NCI-H187 (cell line): Measurements from ENCODE around the gene INPP5J.
"Not testable (repeated sequence)": the region's sequence is repeated elsewhere in the genome, so short reads cannot be mapped to it uniquely, and the experiment has no call there.

ENCODE experiments used
- DNase-seq, 2 experiments: peaks; one replicate each; lab custom pipeline; 2025; lab: John Stamatoyannopoulos, UW

Gene INPP5J

GRCh38 chr22:31100762-31101525, 21.8 kb upstream of the INPP5J start:
- DNase-seq = no peak

GRCh38 chr22:31102441-31103081, 20.2 kb upstream of the INPP5J start:
- no peak for DNase-seq

DNA sequence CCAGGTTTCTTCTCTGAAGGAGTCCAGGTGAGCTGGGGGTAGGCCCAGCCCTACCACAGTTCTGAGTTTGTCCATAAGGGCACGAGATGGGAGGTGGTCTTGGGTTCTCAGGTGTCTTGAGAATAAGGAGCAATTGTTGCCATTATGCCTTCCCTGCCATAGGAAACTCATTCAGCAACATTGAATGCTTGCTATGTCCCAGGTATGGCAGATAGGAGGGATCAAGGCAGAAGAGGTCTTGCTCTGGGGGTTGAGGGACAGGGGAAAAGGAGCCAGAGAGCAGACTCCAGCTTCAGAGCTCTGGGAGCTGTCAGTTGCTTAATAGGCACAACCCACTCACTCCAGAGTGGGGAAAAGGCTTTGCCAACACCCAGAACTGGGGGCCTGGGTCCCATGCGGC, 19.7 kb upstream of the INPP5J start:
- no peak for DNase-seq

- DNase-seq = no peak
Observed at GRCh38 chr22:31103899-31104694, 18.7 kb upstream of the INPP5J start.

DNA sequence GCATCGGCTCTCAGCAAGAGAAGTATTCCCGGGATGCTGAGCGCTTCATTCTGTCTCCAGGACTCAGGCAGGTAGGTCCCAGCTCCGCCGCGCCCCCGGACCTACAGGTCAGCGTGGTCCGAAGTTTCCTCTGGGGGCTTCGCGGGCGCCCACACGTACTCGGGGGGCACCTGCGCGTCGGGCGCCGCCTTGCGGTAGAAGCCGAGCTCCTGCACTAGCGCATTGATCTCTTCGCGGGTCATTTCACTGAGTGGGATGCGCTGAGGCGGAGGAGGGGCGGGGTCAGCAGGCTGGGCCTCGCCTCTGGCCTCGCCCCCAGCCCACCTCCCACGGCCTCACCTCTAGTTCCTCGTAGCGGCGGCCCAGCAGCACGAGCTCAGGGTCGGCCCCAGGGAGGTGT, 17.9 kb upstream of the INPP5J start:
- DNase-seq = no peak

GRCh38 chr22:31105282-31105929, 17.4 kb upstream of the INPP5J start:
- DNase-seq = no peak

DNA sequence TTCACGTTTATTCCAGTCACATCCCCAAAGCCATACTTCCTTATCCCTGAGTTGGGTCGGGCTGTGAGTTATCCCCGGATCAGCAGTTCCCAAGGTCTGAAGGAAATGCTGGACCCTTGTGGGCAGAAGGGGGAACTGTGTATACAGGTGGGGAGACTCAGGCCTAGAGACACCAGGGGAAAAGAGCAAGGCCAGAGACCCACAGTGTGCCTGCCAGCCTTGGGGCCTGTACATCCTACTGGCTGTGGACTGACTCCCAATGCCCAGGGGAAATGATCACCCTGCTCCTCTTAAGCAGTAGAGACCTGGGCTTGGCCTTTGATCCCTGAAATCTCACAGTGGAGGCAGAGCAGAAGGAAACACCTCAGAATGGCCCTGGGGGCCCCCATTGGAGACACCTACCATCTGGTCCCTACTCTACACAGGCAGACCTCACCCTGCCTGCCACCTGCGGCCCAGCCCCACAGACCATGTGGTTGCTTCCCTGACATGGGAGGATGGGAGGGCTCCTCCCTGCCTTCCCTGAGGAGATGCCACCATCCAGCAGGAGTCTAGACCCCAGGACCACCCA, 16.7 kb upstream of the INPP5J start:
- no peak for DNase-seq

- no peak for DNase-seq
Observed at GRCh38 chr22:31106731-31107177, 16.0 kb upstream of the INPP5J start.

DNA sequence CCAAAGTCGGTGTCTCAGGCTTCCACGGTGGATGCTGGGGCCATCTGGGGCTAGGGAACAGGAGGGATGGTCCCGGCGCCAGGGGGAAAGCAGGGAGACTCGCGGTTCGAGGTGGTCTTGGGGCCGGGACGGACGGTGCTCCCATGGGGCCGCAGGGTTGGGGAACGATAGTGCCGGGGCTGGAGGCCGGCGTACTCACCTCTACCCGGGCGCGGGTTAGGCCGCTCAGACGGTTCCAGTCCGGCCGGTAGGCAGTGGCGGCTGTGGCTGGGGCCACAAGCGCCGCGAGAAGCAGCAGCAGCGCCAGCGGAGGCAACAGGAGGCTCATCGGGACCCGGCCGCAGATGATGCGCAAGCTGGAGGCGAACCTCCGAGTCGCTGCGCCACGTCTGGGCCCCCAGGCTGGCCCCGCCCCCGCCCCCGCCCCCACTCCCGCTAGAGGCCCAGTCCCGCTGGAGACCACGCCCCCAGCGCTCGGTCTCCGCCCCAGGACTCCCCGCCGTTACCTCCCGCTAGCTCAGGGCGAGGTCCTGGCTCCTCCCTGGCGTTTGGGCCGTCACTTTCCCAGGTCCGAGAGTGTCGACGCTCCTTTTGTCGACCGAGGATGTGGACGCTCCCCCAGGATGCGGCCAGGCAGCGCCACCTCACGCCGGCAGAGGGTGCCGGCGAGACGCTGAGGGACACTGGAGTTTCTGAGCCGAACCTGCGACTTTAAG, 15.4 kb upstream of the INPP5J start, which contains the start of gene SELENOM:
Gene SELENOM (minus strand): TSS at position 391 of the 716 bp plus-strand sequence. CDS start 63 bp downstream, at position 328.
- DNase-seq = peak; percentile 48 to 72

- DNase-seq = no peak
Observed at GRCh38 chr22:31107894-31108218, 14.9 kb upstream of the INPP5J start.

GRCh38 chr22:31112547-31113091, 10.1 kb upstream of the INPP5J start:
- not testable (repeated sequence) for DNase-seq

- no peak for DNase-seq
Observed at GRCh38 chr22:31118046-31118820, 4.5 kb upstream of the INPP5J start.

DNA sequence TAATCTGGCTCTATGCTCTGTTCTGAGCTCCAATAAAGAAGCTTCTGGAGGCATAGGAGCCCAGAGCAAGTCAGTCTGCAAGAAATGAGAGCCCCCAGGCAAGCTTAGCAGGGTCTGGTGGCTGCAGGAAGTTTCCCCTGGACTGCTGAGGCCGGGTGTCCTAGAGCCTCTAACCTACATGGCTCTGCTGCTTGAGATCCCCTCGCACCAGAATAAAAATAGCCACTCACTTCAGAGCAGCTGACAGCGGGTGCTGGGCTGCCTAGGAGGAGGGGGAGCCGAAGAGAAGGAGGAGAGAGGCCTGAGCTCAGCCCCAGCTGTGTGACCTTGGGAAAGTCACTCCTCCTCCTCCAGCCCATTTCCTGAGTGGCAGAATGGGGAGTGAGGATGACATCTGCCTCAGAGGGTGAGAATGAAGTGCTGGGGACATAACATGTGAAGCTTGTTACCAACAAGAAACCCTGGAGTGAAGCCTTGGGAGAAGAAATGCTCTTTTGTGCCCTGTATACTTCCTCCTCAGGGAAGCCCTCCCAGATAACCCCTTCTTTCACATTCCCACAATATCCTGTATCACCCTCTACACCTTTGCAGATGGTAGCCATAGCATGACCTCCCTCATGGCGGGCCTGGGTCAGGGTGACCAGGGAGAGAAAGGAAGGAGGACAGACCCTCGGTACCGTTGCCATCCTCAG, 3.6 kb upstream of the INPP5J start:
- no peak for DNase-seq

DNA sequence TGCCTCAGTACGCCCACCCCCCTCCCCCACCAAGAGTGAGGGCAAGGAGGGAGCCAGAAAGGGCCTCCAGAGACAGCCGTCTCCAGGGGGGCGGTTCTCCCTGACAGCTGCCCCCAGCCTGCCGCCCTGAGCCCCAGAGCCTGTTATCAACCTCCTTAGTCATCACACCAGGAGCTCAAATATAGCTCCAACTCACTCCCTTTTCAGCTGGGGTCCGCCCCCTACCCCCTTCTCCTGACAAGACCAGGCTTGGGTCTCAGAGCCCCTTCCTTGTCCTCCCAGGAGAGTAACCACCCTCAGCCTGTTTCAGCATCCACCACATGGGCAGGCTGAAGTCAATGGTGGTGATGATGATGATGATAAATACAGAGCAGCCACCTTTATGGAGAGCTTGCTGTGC, 2.5 kb upstream of the INPP5J start:
- no peak for DNase-seq

DNA sequence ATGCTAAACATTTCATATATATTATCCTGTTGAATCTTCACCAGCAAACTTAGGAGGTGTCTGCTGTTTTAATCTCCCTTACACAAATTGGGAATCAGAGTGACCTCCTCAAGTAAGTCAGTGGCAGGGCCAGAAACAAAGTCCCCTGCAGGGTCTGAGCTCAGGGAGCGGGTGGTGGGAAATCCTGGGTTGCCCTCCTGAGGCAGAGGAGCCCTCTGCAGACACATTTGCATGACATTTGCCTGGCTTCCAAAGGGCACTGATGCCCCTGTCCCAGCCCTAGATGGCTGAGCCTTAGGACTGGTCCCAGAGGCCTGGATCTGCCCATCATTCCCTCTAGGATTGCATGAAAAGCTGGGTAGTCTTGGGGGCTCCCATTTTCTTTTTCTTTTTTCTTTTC, 2.1 kb upstream of the INPP5J start:
- DNase-seq = no peak

DNA sequence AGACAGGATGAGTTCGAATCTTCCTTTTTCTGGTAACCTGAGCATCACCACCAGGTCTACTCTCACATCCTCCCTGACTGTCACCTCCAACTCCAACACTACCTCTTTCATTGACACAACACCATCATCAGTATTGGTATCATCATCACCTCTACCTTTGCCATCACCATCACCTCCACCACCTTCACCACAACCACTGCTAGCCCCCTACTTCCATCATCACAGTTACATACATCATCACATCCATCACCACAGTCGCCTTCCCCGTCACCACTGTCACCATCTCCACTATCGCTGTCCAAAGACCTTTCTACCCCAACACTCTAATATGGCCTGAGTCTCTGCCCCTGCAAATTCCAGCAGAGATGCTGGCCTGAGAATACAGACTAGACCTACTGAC, 1.4 kb upstream of the INPP5J start:
- no peak for DNase-seq

DNA sequence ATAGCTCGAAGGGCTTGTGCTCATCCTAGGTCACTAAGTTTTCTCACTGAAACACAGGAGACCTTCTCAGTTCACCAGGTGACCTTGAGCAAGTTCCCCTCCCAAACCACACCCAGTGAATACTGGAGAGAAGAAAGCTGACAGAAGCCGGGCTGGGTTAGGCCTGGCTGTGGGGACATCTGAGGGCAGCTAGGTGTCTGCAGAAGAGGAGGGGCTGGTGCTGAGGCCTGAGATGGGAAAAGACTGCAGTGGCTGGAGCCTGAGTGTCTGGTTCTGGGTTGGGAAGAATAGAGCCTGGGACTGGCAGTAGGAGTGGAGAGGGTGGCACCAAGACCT, 602 bp upstream of the INPP5J start:
- no peak for DNase-seq

DNA sequence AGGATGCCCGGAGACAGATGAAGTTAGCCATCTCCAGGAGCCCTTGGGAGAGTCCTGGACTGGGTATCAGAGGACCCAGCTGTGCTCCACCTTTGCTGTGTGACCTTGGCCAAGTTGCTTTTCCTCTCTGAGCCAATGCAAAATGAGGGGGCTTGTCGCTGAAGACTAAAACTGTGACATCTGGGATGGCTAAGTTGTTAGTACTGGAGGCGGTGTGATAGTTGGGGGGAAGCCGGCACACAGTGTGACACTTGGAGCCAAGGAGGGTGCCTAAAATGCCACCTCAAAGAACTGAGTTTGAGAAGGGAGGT, 481 bp downstream of the INPP5J start:
- DNase-seq = no peak

DNA sequence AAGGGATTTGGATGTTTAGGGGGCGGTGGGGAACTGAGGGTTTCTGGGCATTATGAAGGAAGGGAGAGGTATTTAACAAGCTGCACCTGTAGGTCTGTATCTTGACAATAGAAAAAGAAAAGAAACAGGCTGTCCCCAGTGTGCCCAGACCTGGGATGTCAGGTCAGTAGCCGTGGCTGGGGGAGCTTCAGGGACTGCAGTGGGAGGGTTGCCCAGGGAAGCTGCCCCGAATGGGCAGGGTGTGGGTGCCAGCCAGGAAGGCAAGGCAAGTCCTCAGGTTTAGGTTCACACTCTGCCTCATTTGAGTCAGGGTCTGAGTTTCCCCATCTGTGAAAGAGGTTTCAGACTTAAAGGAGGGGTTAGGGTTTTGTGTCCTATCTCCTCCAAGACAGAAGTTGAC, 1.5 kb downstream of the INPP5J start:
- no peak for DNase-seq
